ENCODE data around the gene EPC1.
"Not testable (repeated sequence)": the region's sequence is repeated elsewhere in the genome, so short reads cannot be mapped to it uniquely, and the experiment has no call there.

EPC1 gene

DNA sequence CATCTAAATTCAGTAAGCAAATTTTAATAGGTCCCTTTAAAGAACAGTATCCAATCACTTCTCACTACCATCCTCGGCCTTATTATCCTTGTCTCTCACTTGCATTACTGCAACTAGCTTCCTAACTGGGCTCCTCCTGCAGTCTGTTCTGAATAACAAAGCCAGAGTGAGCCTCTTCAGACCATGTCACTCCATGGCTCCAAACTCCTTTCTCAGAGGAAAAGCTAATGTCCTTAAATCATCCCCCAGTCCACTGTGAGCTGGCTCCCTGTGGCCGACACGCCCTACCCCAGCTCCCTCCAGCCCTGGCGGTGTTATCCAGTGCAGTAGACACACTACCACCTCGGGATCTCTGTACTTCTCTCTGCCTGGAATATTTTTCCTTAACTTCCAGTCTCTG, 80.0 kb downstream of the EPC1 start:
- Histone ChIP-seq H3K27me3 (ENCODE audit: control insufficient read depth in 5 of 5, insufficient read depth in 4 of 5, low read length in 5 of 5) (no peaks in the 10 kb centered on the region), H3K27ac (ENCODE audit: low read depth, low read length) (no peak overlapping the region), H3K9me3 (ENCODE audit: control insufficient read depth in 5 of 5, low read length in 5 of 5) (no peaks in the 10 kb centered on the region), H3K36me3 (ENCODE audit: control insufficient read depth in 5 of 5, insufficient read depth in 5 of 5, low read length in 5 of 5) (peaks cover 26 to 50% (median 44%) of the 10 kb centered on the region in 5 donors), H3K4me3 (ENCODE audit: low read depth in 1 of 5, low read length in 5 of 5) (no peak overlapping the region), H3K4me1 (ENCODE audit: control insufficient read depth in 5 of 5, insufficient read depth in 5 of 5, low read length in 5 of 5) (peaks cover 0 to 4% (median 2%) of the 10 kb centered on the region in 5 donors), H3K9ac (ENCODE audit: low read length in 5 of 5) (no peak overlapping the region)

DNA sequence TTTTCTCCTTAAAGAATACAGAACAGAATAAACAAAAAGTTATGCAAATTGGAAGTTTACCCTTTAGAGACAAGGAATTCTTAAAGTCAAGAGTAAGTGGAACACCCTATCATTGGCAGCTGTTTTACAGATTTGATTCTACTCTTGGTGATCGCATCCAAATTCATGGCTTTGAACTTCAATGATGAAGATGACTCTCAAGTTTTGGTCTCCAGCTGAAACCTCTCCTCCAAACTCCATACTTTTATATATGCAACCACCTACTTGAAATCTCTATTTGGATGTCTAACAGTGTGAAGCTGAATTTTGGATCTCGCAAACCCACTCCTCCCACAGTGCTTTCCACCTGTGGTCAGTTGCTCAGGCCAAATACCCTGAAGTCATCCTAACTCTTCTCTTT, 80.4 kb downstream of the EPC1 start:
- Histone ChIP-seq H3K27me3 (ENCODE audit: control insufficient read depth in 5 of 5, insufficient read depth in 4 of 5, low read length in 5 of 5) (no peaks in the 10 kb centered on the region), H3K9ac (ENCODE audit: low read length in 5 of 5) (no peak overlapping the region), H3K9me3 (ENCODE audit: control insufficient read depth in 5 of 5, low read length in 5 of 5) (no peaks in the 10 kb centered on the region), H3K27ac (ENCODE audit: low read depth, low read length) (no peak overlapping the region), H3K4me1 (ENCODE audit: control insufficient read depth in 5 of 5, insufficient read depth in 5 of 5, low read length in 5 of 5) (peaks cover 0 to 4% (median 2%) of the 10 kb centered on the region in 5 donors), H3K36me3 (ENCODE audit: control insufficient read depth in 5 of 5, insufficient read depth in 5 of 5, low read length in 5 of 5) (peaks cover 23 to 46% (median 40%) of the 10 kb centered on the region in 5 donors), H3K4me3 (ENCODE audit: low read depth in 1 of 5, low read length in 5 of 5) (no peak overlapping the region)

DNA sequence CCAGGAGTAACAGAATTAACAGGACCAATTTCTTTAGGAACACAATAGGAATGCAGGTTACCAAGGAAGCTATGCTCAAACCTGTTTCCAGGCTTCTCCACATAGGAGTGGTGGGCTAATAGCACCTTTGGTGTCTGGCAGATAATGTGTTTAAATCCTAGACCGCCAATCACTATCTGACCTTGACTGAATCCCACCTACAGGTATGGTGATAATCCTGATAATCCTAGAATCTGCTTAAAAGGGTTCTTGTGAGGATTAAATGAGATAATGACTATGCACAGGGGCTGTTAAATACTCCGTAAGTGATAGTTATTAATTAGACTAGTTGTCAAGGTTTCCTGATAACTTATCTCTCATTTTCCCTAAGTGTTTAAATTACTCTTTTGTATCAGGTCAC, 81.2 kb downstream of the EPC1 start:
- Histone ChIP-seq H3K27ac (ENCODE audit: low read depth, low read length) (no peak overlapping the region), H3K4me3 (ENCODE audit: low read depth in 1 of 5, low read length in 5 of 5) (no peak overlapping the region), H3K9ac (ENCODE audit: low read length in 5 of 5) (no peak overlapping the region), H3K9me3 (ENCODE audit: control insufficient read depth in 5 of 5, low read length in 5 of 5) (no peaks in the 10 kb centered on the region), H3K27me3 (ENCODE audit: control insufficient read depth in 5 of 5, insufficient read depth in 4 of 5, low read length in 5 of 5) (no peaks in the 10 kb centered on the region), H3K36me3 (ENCODE audit: control insufficient read depth in 5 of 5, insufficient read depth in 5 of 5, low read length in 5 of 5) (peaks cover 18 to 38% (median 32%) of the 10 kb centered on the region in 5 donors), H3K4me1 (ENCODE audit: control insufficient read depth in 5 of 5, insufficient read depth in 5 of 5, low read length in 5 of 5) (peaks cover 0 to 4% (median 2%) of the 10 kb centered on the region in 5 donors)

DNA sequence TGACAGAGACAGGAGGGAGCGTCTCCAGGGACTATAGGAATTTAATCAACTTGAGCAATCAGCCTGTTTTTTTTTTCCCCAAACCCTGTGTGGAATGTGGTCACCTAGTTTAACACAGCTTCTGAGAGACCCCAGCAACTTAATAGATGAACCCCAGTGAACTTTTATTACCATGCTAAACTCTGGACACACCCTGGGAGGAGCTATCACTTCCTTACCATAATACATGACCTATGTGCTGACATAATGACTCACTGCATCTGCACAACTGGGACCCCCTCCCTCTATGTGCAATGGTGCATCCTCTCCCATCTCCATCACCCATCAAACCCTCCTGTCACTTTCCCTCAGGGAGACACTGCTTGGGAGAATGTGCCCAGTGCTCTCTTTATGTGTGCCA, 83.7 kb downstream of the EPC1 start:
- Histone ChIP-seq H3K27me3 (ENCODE audit: control insufficient read depth in 5 of 5, insufficient read depth in 4 of 5, low read length in 5 of 5) (no peaks in the 10 kb centered on the region), H3K27ac (ENCODE audit: low read depth, low read length) (no peak overlapping the region), H3K9ac (ENCODE audit: low read length in 5 of 5) (no peak overlapping the region), H3K36me3 (ENCODE audit: control insufficient read depth in 5 of 5, insufficient read depth in 5 of 5, low read length in 5 of 5) (peaks cover 0 to 15% (median 9%) of the 10 kb centered on the region in 5 donors), H3K9me3 (ENCODE audit: control insufficient read depth in 5 of 5, low read length in 5 of 5) (no peaks in the 10 kb centered on the region), H3K4me3 (ENCODE audit: low read depth in 1 of 5, low read length in 5 of 5) (no peak overlapping the region), H3K4me1 (ENCODE audit: control insufficient read depth in 5 of 5, insufficient read depth in 5 of 5, low read length in 5 of 5) (peaks cover 0 to 4% (median 2%) of the 10 kb centered on the region in 5 donors)

DNA sequence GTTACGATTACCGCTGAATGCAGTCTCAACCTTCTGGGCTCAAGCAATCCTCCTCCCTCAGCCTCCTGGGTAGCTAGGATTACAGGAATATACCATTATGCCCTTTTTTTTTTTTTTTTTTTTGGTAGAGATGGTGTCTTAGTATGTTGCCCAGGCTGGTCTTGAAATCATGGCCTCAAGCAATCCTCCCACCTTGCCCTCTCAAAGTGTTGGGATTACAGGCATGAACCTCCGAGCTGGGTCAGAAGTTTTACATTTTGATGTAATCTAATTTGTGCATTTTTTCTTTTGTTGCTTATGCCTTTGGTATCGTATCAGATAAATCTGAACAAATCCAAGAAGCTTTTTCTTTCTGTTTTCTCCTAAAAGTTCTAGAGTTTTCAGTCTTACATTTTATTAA, 87.4 kb downstream of the EPC1 start:
- Histone ChIP-seq H3K27me3 (ENCODE audit: control insufficient read depth in 5 of 5, insufficient read depth in 4 of 5, low read length in 5 of 5) (no peaks in the 10 kb centered on the region), H3K4me1 (ENCODE audit: control insufficient read depth in 5 of 5, insufficient read depth in 5 of 5, low read length in 5 of 5) (peaks cover 0 to 6% (median 2%) of the 10 kb centered on the region in 5 donors), H3K36me3 (ENCODE audit: control insufficient read depth in 5 of 5, insufficient read depth in 5 of 5, low read length in 5 of 5) (no peaks in the 10 kb centered on the region), H3K9me3 (ENCODE audit: control insufficient read depth in 5 of 5, low read length in 5 of 5) (no peaks in the 10 kb centered on the region), H3K9ac (ENCODE audit: low read length in 5 of 5) (no peak overlapping the region), H3K27ac (ENCODE audit: low read depth, low read length) (no peak overlapping the region), H3K4me3 (ENCODE audit: low read depth in 1 of 5, low read length in 5 of 5) (no peak overlapping the region)

DNA sequence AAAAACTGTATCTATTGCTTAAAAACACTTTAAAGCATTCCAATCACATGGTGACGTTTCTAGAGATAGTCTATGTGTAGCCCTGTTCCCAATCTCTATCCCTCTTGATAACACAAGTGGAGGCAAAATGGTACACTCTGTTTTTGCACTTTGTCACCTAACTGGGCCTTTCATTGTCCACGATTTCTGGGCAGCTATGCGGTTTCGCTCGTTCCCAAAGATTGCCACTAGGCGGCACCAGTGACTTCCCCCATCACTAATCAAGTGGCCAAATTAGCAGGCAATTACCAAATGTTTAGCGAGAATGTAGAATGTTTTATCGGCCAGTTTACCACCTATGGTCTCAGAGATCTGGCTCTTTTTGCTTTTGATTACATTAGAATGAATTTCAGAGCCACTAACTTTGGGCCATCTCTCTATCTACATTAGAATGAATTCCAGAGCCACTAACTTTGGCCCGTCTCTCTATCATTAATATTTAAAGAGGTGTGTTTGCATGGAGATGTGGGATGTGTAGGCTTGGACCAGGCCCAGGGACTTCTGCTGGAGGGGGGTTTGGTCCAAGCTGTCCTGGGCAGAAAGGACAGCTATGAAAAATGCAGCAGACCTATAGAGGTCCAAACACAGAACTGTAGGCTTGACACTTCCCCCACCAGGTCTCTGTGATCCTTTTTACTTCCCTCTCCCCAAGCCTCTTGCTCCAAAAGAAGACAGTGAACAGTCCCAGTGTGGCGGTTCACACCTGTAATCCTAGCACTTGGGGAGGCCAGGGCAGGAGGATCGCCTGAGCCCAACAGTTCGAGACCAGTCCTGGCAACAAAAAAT, 90.1 kb downstream of the EPC1 start:
- H3K9me3 ChIP-seq (ENCODE audit: control insufficient read depth in 5 of 5, low read length in 5 of 5) = no peaks in the 10 kb centered on the region
- H3K36me3 ChIP-seq (ENCODE audit: control insufficient read depth in 5 of 5, insufficient read depth in 5 of 5, low read length in 5 of 5) = no peaks in the 10 kb centered on the region
- no peaks in the 10 kb centered on the region for H3K27me3 ChIP-seq (ENCODE audit: control insufficient read depth in 5 of 5, insufficient read depth in 4 of 5, low read length in 5 of 5)
- no peak overlapping the region for H3K9ac ChIP-seq (ENCODE audit: low read length in 5 of 5)
- no peak overlapping the region for H3K4me3 ChIP-seq (ENCODE audit: low read depth in 1 of 5, low read length in 5 of 5)
- peaks cover 0 to 3% (median 0%) of the 10 kb centered on the region in 5 donors for H3K4me1 ChIP-seq (ENCODE audit: control insufficient read depth in 5 of 5, insufficient read depth in 5 of 5, low read length in 5 of 5)
- H3K27ac ChIP-seq (ENCODE audit: low read depth, low read length) = no peak overlapping the region

DNA sequence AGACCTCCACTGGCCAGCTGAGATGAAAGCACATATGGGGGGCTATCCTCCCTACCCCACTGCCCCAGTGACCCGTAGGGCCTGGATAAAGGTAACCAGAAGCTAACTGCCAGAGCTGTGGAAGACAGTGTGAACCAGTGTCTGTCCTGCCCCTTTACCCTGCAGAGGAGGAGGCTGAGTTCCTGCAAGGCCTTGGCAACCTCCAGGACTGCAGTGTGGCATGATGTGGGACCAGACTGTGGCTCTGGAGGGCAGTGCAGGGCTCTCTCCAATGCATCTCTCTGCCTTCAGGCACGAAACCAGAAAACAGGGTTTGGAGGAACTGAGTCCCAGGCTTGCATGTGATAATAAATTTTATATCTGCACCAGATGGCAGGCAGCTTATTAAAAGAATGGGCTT, 93.1 kb downstream of the EPC1 start:
- Histone ChIP-seq H3K27ac (ENCODE audit: low read depth, low read length) (no peak overlapping the region), H3K27me3 (ENCODE audit: control insufficient read depth in 5 of 5, insufficient read depth in 4 of 5, low read length in 5 of 5) (no peaks in the 10 kb centered on the region), H3K36me3 (ENCODE audit: control insufficient read depth in 5 of 5, insufficient read depth in 5 of 5, low read length in 5 of 5) (no peaks in the 10 kb centered on the region), H3K9me3 (ENCODE audit: control insufficient read depth in 5 of 5, low read length in 5 of 5) (no peaks in the 10 kb centered on the region), H3K4me3 (ENCODE audit: low read depth in 1 of 5, low read length in 5 of 5) (no peak overlapping the region), H3K4me1 (ENCODE audit: control insufficient read depth in 5 of 5, insufficient read depth in 5 of 5, low read length in 5 of 5) (peaks cover 0 to 3% (median 0%) of the 10 kb centered on the region in 5 donors), H3K9ac (ENCODE audit: low read length in 5 of 5) (no peak overlapping the region)

DNA sequence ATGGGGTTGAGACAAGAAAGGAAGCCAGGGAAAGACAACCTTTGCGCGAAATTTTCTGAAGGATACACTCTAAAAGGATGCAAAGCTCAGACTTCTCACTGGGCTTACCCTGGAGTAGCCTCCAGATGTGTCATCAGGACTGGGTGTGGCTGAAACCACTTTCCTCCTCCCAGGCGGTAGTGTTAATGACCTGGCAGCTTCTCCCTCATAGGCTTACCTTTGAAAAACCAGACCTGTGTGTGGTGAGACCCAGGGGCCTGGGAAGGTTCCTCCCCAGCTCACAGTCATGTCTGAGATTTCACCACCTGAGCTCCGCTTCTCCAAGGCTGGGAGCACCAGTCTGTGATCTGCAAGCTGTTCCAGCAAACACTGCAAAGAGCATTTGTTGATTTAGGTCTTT, 93.7 kb downstream of the EPC1 start:
- Histone ChIP-seq H3K4me3 (ENCODE audit: low read depth in 1 of 5, low read length in 5 of 5) (no peak overlapping the region), H3K4me1 (ENCODE audit: control insufficient read depth in 5 of 5, insufficient read depth in 5 of 5, low read length in 5 of 5) (peaks cover 0 to 3% (median 0%) of the 10 kb centered on the region in 5 donors), H3K27me3 (ENCODE audit: control insufficient read depth in 5 of 5, insufficient read depth in 4 of 5, low read length in 5 of 5) (no peaks in the 10 kb centered on the region), H3K9me3 (ENCODE audit: control insufficient read depth in 5 of 5, low read length in 5 of 5) (no peaks in the 10 kb centered on the region), H3K9ac (ENCODE audit: low read length in 5 of 5) (no peak overlapping the region), H3K27ac (ENCODE audit: low read depth, low read length) (no peak overlapping the region), H3K36me3 (ENCODE audit: control insufficient read depth in 5 of 5, insufficient read depth in 5 of 5, low read length in 5 of 5) (no peaks in the 10 kb centered on the region)

DNA sequence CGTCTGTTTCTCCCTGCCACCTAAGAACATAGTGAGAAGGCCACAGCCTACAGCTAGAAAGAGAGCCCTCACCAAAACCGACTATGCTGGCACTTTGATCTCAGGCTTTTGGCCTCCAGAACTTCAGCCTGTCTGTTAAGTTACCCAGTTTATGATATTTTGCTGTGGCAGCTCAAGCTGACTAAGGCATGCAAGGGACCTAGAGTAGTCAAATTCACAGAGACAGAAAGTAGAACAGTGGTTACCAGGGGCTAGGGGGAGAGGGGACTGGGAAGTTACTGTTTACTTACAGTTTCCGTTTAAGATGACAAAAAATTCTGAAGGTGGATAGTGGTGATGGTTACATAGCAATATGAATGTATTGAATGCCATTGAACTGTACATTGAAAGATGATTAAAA, 96.5 kb downstream of the EPC1 start:
- H3K27ac ChIP-seq (ENCODE audit: low read depth, low read length); H3K9ac ChIP-seq (ENCODE audit: low read length in 5 of 5); H3K9me3 ChIP-seq (ENCODE audit: control insufficient read depth in 5 of 5, low read length in 5 of 5); H3K36me3 ChIP-seq (ENCODE audit: control insufficient read depth in 5 of 5, insufficient read depth in 5 of 5, low read length in 5 of 5); H3K27me3 ChIP-seq (ENCODE audit: control insufficient read depth in 5 of 5, insufficient read depth in 4 of 5, low read length in 5 of 5); H3K4me1 ChIP-seq (ENCODE audit: control insufficient read depth in 5 of 5, insufficient read depth in 5 of 5, low read length in 5 of 5); H3K4me3 ChIP-seq (ENCODE audit: low read depth in 1 of 5, low read length in 5 of 5): not testable (repeated sequence)

DNA sequence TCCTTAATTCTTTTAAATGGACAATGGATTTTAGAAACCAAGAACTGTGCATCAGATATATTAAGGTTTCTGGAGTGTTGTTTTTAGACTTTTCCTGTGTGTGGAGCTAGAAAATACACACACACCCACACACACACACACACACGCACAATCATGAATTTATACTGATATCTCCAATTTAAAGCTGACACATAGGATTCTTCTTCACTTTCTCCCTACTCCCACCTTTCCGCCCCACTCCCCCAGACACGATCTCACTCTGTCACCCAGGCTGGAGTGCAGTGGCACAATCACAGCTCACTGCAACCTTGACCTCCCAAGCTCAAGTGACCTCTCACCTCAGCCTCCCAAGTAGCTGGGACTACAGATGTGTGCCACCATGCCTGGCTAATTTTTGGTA, 100.3 kb downstream of the EPC1 start:
- no peak overlapping the region for H3K9ac ChIP-seq (ENCODE audit: low read length in 5 of 5)
- no peak overlapping the region for H3K4me3 ChIP-seq (ENCODE audit: low read depth in 1 of 5, low read length in 5 of 5)
- no peak overlapping the region for H3K27ac ChIP-seq (ENCODE audit: low read depth, low read length)
- no peaks in the 10 kb centered on the region for H3K9me3 ChIP-seq (ENCODE audit: control insufficient read depth in 5 of 5, low read length in 5 of 5)
- H3K4me1 ChIP-seq (ENCODE audit: control insufficient read depth in 5 of 5, insufficient read depth in 5 of 5, low read length in 5 of 5) = peaks cover 0 to 21% (median 7%) of the 10 kb centered on the region in 5 donors
- no peaks in the 10 kb centered on the region for H3K27me3 ChIP-seq (ENCODE audit: control insufficient read depth in 5 of 5, insufficient read depth in 4 of 5, low read length in 5 of 5)
- H3K36me3 ChIP-seq (ENCODE audit: control insufficient read depth in 5 of 5, insufficient read depth in 5 of 5, low read length in 5 of 5) = no peaks in the 10 kb centered on the region

All from subcutaneous abdominal adipose tissue (tissue), 5 donors.